CD4-positive, alpha-beta T cell treated with Interleukin-17A for 4 hours (primary cell): ENCODE data around the gene PPDPF.
"Not testable (repeated sequence)": the region's sequence is repeated elsewhere in the genome, so short reads cannot be mapped to it uniquely, and the experiment has no call there.

Source experiments
- DNase-seq: peaks from one replicate; pipeline ENCODE4 v3.0.0-alpha.2; 2020; ENCODE audit warnings: mixed read lengths

The PPDPF gene

GRCh38 chr20:63500902-63501817 lies 19.4 kb upstream of the PPDPF start:
- no peak for DNase-seq

DNA sequence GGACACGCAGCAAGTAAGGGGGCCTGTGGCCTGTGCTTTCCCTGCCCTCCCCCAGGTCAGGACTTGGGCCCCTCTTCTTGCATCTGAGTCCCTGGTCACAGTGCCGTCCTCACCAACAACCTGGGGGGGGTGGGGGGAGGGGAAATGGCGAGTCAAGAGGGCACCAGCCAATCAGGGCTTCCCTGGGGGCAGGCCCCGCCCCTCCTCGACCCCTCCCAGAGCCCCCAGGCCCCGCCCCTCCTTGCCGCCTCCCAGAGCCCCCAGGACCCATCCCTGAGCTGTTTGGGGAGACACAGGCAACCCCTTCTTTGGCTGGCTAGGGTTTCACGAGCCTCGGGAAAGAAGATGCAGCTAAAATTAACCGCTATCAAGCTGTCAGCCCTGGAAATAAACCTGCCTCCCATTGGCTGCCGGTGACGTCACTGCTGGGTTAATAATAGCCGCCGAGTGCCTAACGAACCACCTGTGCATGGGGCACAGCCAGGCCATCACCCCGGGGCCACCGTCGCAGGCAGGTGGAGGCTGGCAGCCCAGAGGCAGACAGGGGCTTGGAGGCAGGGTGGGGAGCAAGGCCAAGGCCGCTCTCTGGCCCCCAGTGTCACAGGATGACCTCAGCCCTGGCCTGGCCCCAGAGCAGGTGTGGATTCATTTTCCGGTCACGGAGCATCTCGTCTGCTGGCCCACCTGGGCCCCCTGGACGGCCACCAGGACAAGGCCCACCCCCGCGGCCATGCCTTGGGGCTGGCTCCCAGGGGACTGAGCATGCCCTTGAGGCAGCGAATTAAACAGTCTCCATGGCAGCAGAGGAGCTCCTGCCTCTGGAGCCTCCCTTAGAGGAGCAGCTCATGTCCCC lies 18.5 kb upstream of the PPDPF start:
- DNase-seq, result no peak

DNA sequence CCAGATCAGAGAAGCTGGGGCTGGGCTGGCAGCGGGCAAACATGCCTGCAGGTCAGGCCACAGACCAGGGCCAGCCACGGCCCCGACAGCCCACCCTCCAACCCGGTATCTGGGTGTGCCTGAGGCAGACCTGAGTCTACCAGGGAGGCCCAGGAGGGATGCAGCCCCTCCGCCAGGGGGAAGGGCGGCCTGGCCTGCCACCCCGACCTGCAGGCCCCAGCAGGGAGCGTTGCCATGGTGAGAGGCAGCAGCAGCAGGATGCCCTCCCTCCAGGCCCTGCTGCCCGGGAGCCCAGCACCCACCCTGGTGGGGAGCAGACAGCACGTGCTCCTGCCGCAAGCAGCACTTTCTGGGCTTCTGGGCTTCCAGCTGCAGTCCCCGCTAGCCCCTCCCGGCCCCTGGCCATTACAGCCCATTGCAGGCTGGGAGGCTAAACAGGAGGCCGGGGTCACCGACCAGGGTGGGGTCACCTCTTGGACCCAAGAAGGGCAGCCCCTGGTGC lies 17.8 kb upstream of the PPDPF start:
- DNase-seq, result no peak

DNA sequence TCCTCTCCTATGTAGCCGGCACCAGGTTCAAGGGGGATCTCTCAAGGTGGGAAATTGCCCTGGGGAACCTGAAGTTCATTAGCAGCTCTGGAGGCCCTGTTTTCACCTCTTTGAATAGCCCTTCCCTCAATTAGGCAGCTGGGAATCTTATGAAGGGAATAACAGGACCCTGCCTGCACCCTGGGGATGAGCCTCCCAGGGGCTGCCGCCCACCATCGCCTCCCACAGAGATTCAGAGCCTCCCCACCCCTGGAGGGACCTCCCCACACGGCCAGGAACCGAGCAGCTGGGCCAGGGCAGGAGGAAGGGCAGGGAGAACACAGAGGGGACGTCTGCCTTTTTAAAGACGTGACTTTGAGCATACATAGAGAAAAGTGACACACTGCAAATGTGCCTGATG lies 17.0 kb upstream of the PPDPF start:
- DNase-seq, result no peak

- no peak for DNase-seq
Measured at GRCh38 chr20:63504642-63505041, 15.9 kb upstream of the PPDPF start.

GRCh38 chr20:63505281-63505680 lies 15.3 kb upstream of the PPDPF start:
- DNase-seq, result no peak

GRCh38 chr20:63505723-63506122 lies 14.8 kb upstream of the PPDPF start:
- DNase-seq, result no peak

DNA sequence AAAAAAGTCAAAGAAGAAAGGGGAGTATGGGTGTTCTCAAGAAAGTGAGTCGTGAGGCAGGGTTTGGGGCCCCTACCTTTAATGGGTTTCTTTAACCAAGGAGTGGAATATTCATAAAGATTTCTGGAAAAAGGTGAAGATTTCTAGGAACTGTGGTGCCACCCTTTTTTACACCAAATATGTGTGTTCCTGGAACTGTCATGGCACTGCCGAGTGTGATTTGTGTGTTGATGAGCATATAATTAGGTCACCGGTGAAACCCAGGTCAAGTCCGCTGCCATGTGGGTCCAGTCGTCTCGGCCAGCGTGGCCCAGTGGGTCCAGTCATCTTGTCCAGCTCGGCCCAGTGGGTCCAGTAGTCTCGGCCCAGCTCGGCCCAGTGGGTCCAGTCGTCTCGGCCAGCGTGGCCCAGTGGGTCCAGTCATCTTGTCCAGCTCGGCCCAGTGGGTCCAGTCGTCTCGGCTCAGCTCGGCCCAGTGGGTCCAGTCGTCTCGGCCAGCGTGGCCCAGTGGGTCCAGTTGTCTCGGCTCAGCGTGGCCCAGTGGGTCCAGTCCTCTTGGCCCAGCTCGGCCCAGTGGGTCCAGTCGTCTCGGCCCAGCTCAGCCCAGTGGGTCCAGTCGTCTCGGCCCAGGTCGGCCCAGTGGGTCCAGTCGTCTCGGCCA lies 13.4 kb upstream of the PPDPF start:
- DNase-seq, result no peak

DNA sequence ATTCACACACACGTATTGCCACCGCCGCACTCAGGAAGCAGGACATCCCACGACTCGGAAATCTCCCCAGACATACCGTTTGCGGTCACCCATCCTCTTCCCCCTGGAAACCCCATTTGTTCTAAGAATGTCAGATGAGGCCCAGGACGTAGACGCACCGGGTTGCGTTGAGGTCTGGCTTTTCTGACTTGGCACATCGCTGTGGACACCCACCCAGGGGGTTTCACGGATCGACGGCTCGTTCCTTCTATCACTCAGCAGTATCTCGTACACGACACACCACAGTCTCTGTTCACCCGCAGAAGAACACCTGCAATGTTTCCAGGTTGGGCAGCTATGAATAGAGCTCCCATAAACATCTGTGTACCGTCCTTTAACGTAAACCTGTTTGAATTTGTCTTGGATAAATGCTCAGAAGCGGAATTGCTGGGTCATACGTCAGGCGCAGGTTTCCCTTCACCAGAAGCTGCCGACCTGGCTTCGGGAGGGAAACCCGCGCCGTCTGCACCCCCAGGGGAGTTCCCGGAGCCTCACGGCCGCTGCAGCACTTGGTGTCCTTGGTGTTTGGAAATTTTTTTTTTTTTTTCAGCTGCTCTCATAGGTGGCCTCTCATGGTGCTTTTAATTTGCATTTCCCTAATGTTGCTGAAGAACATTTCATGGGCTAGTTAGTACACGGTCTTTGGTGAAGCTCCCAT lies 12.3 kb upstream of the PPDPF start:
- DNase-seq, result no peak

DNA sequence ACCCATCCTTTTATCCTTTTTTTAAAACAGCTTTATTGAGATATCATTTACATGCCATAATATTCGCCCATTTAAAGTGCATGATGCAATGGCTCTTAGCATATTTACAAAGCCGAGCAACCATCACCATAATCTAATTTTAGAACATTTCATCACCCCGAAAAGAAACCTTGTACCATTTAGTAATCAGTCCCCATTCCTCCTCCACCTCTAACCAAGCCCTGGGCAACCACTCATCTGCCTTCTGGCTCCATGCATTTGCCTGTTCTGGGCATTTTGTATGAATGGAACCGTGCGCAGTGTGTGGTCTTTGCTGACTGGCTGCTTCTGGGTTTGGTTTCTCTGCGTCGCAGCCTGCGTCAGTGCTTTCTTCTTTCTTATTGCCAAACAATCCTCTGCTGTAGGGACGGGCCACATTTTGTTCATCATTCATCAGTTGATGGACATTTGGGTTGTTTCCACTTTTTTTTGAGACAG lies 11.4 kb upstream of the PPDPF start:
- no peak for DNase-seq

DNA sequence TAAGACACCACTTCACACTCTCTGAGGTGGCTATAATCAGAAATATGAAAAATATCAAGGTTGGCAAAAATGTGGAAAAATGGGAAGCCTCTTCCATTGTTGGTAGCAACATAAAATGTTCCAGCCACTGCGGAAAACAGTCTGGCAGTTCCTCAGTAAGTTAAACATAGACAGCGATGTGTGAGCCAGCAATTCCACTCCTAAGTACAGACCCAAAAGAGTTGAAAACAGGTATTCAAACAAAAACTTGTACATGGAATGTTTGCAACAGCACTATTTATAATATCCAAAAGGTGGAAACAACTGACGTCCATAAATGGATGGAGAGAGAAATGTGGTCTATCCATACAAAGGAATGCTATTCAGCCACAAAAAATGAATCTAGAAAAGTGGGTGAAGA lies 7.4 kb upstream of the PPDPF start:
- DNase-seq, result no peak

GRCh38 chr20:63514520-63514919 lies 6.0 kb upstream of the PPDPF start:
- not testable (repeated sequence) for DNase-seq

GRCh38 chr20:63517376-63518309 lies 2.9 kb upstream of the PPDPF start:
- DNase-seq, result no peak

GRCh38 chr20:63518351-63518861 lies 2.2 kb upstream of the PPDPF start:
- DNase-seq, result no peak

DNA sequence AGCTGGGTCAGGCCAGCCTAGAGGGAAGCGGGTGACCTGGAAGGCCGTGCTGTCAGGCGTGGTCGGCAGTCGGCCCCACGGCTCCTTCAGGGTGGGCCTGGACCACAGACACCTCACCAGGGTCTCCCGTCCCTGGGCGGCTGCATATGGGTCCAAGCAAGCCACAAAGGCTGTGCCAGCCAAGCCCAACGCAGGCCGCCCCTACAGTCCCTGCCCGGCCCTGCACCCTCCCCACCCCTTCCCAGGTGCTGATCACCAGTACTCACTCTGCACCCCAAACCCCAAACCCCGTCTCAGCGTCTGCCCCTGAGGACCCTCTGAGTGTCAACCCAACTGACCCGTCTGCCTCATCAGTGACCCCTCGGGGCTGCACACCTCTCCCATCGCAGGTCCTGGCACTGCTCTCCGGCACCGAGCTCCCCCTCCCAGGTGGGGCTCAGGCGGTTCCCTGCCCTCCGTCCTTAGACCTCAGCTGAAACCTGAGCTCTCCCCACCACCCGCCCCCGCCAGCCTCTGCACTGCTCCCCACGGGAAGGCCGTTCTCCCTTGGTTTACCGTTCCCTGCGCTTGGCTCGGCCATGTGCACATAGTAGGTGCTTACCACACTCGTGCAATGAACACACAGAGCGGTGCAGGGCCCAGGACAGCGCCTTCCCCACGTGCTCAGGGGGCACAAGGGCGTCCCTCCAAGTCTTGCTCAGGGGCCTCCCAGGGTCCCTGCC lies 1.5 kb upstream of the PPDPF start:
- DNase-seq, result no peak

- DNase-seq, result peak; percentile 81
Measured at GRCh38 chr20:63519668-63520503, 679 bp upstream of the PPDPF start.

- DNase-seq, result peak; percentile 72
Measured at GRCh38 chr20:63520934-63521601, 503 bp downstream of the PPDPF start.

DNA sequence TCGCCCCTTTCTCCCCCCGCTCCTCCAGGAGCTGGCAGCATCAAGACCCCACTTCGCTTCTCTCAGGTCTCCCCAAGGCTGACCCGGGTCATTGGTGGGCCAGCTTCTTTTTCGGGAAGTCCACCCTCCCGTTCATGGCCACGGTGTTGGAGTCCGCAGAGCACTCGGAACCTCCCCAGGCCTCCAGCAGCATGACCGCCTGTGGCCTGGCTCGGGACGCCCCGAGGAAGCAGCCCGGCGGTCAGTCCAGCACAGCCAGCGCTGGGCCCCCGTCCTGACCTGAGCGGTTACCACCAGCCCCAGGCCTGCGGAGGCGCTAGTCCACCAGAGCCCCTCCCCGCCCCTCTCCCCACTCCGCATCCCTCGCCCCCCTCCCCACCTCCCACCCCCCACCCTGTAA lies 1.0 kb downstream of the PPDPF start:
- DNase-seq, result no peak
